KMS-11 (cell line): ENCODE results near the gene SUGP2.

Experiments
- H2AFZ ChIP-seq: fragments of 200-600 bp; sonication (generic); 2 replicates; pipeline ENCODE4 v1.6.1; 2016; ENCODE audit warnings: antibody characterized with exemption, mixed run types, low read depth
- H3K27ac ChIP-seq: fragments of 200-600 bp; sonication (generic); 2 replicates; pipeline ENCODE4 v1.6.1; 2016; ENCODE audit warnings: mild to moderate bottlenecking, mixed run types
- H3K27me3 ChIP-seq: fragments of 200-600 bp; sonication (generic); 2 replicates; pipeline ENCODE4 v1.6.1; 2017; ENCODE audit warnings: mild to moderate bottlenecking, low read depth, mixed run types, moderate library complexity; ENCODE audit not compliant: insufficient read depth
- H3K36me3 ChIP-seq: fragments of 200-600 bp; sonication (generic); 2 replicates; pipeline ENCODE4 v1.6.1; 2017; ENCODE audit warnings: mild to moderate bottlenecking, mixed run types; ENCODE audit not compliant: insufficient read depth
- H3K4me1 ChIP-seq: fragments of 200-600 bp; sonication (generic); 2 replicates; pipeline ENCODE4 v1.6.1; 2016; ENCODE audit warnings: mild to moderate bottlenecking, low read depth, mixed run types; ENCODE audit not compliant: poor library complexity, severe bottlenecking
- H3K4me2 ChIP-seq: fragments of 200-600 bp; sonication (generic); 2 replicates; pipeline ENCODE4 v1.7.0; 2016; ENCODE audit warnings: mild to moderate bottlenecking, mixed run types
- H3K4me3 ChIP-seq: fragments of 200-600 bp; sonication (generic); IDR thresholded peaks from 2 replicates; pipeline ENCODE4 v1.6.1; 2017; ENCODE audit warnings: low read depth, low read length, mixed read lengths; ENCODE audit not compliant: insufficient read depth
- H3K79me2 ChIP-seq: fragments of 200-600 bp; sonication (generic); 2 replicates; pipeline ENCODE4 v1.6.1; 2016; ENCODE audit warnings: low read depth, mixed run types; ENCODE audit not compliant: insufficient read depth
- H3K9ac ChIP-seq: fragments of 200-600 bp; sonication (generic); 2 replicates; pipeline ENCODE4 v1.6.1; 2016; ENCODE audit warnings: mild to moderate bottlenecking, mixed run types
- H4K20me1 ChIP-seq: fragments of 200-600 bp; sonication (generic); 2 replicates; pipeline ENCODE4 v1.6.1; 2016; ENCODE audit warnings: mild to moderate bottlenecking, mixed run types; ENCODE audit not compliant: insufficient read depth
- CTCF ChIP-seq: fragments of 200-600 bp; sonication (generic); conservative IDR thresholded peaks from 2 replicates; pipeline ENCODE4 v1.6.1; 2017; ENCODE audit warnings: low read depth, mild to moderate bottlenecking, antibody characterized with exemption, low read length, moderate library complexity, mixed read lengths

The SUGP2 gene

GRCh38 chr19:18948976-18949356, 84.4 kb downstream of the SUGP2 start:
- H3K79me2 ChIP-seq: no peaks in the 10 kb centered on the region
- no peaks in the 10 kb centered on the region for H4K20me1 ChIP-seq
- H3K4me2 ChIP-seq: 0 out of 2 replicates have a peak overlapping the region, but pooled peaks have one; percentile 29
- no peak for TF ChIP-seq CTCF
- no peak overlapping the region for H2AFZ ChIP-seq
- no peaks in the 10 kb centered on the region for H3K36me3 ChIP-seq
- H3K4me1 ChIP-seq: peaks cover 40% of the 10 kb centered on the region
- no peak overlapping the region for H3K27ac ChIP-seq
- H3K4me3 ChIP-seq: no peak overlapping the region
- no peaks in the 10 kb centered on the region for H3K27me3 ChIP-seq
- no peak overlapping the region for H3K9ac ChIP-seq

- TF ChIP-seq CTCF: no peak
- Histone ChIP-seq H3K27me3 (no peaks in the 10 kb centered on the region), H3K4me2 (peak overlapping the region; percentile 29; the same call in 1 of the 2 replicates), H3K4me3 (no peak overlapping the region), H3K4me1 (peaks cover 40% of the 10 kb centered on the region), H3K9ac (no peak overlapping the region), H3K27ac (no peak overlapping the region), H3K79me2 (no peaks in the 10 kb centered on the region), H4K20me1 (no peaks in the 10 kb centered on the region), H3K36me3 (no peaks in the 10 kb centered on the region), H2AFZ (no peak overlapping the region)
Observed at GRCh38 chr19:18948075-18948975, 85.0 kb downstream of the SUGP2 start.

- H3K27me3 ChIP-seq: no peaks in the 10 kb centered on the region
- no peak overlapping the region for H3K27ac ChIP-seq
- H3K4me3 ChIP-seq: no peak overlapping the region
- H3K36me3 ChIP-seq: no peaks in the 10 kb centered on the region
- TF ChIP-seq CTCF: no peak
- H3K9ac ChIP-seq: no peak overlapping the region
- H4K20me1 ChIP-seq: no peaks in the 10 kb centered on the region
- H3K4me2 ChIP-seq: peak overlapping the region; percentile 24; the same call in 1 of the 2 replicates
- H3K4me1 ChIP-seq: peaks cover 40% of the 10 kb centered on the region
- H3K79me2 ChIP-seq: no peaks in the 10 kb centered on the region
- 0 out of 2 replicates have a peak overlapping the region, but pooled peaks have one; percentile 4 for H2AFZ ChIP-seq
Observed at GRCh38 chr19:18946918-18947317, 86.4 kb downstream of the SUGP2 start.

- peaks cover 40% of the 10 kb centered on the region for H3K4me1 ChIP-seq
- no peak overlapping the region for H3K4me3 ChIP-seq
- H3K4me2 ChIP-seq: 0 out of 2 replicates have a peak overlapping the region, but pooled peaks have one; percentile 24
- H4K20me1 ChIP-seq: no peaks in the 10 kb centered on the region
- H3K27ac ChIP-seq: no peak overlapping the region
- no peaks in the 10 kb centered on the region for H3K79me2 ChIP-seq
- 0 out of 2 replicates have a peak overlapping the region, but pooled peaks have one; percentile 4 for H2AFZ ChIP-seq
- H3K27me3 ChIP-seq: no peaks in the 10 kb centered on the region
- no peak overlapping the region for H3K9ac ChIP-seq
- no peak for TF ChIP-seq CTCF
- H3K36me3 ChIP-seq: no peaks in the 10 kb centered on the region
Observed at GRCh38 chr19:18946335-18946734, 87.0 kb downstream of the SUGP2 start.
